HepG2 (cell line): Measurements from ENCODE around the gene POLE3. TPM values are rescaled to one million over a fixed set of nuclear protein-coding genes. Genes with fewer than 3 reads are reported as not detected.

Source experiments
- CENPT ChIP-seq: sonication (generic); formaldehyde crosslinking; IDR thresholded peaks from 2 replicates; pipeline ENCODE4 v1.8.0; 2022; ENCODE audit warnings: low read depth, mild to moderate bottlenecking, moderate library complexity, missing genetic modification reagents
- CHD4 ChIP-seq: fragments of 200-600 bp; sonication (generic); IDR thresholded peaks from 2 replicates; pipeline ENCODE4 v1.7.0; 2017; ENCODE audit warnings: mild to moderate bottlenecking, low read length, borderline replicate concordance
- HDAC2 ChIP-seq: sonication (generic); formaldehyde crosslinking; IDR thresholded peaks from 2 replicates; pipeline ENCODE4 v1.4.0; 2020; ENCODE audit warnings: missing genetic modification reagents
- HNRNPK ChIP-seq: fragments of 200-400 bp; formaldehyde crosslinking; IDR thresholded peaks from 2 replicates; pipeline ENCODE4 v1.6.1; 2018; ENCODE audit warnings: low read length, low read depth, moderate library complexity, mild to moderate bottlenecking; ENCODE audit not compliant: poor library complexity, severe bottlenecking
- JUND ChIP-seq: sonication (generic); formaldehyde crosslinking; IDR thresholded peaks from 2 replicates; pipeline ENCODE4 v1.8.0; 2022; ENCODE audit warnings: mild to moderate bottlenecking, missing genetic modification reagents
- LCORL ChIP-seq, 2 experiments: fragments of 450-650 bp in 1 of 2; sonication (generic) in 1 of 2; formaldehyde crosslinking in 1 of 2; IDR thresholded peaks; 2 replicates each; pipeline versions ENCODE4 v1.5.0 to v1.6.1; 2017 to 2020; ENCODE audit warnings: antibody characterized with exemption in 1 of 2, missing genetic modification reagents in 1 of 2
- NFIB ChIP-seq: sonication (generic); formaldehyde crosslinking; IDR thresholded peaks from 2 replicates; pipeline ENCODE4 v1.9.0; 2021; ENCODE audit warnings: missing genetic modification reagents, mild to moderate bottlenecking, borderline replicate concordance
- RBM22 ChIP-seq: fragments of 200-400 bp; formaldehyde crosslinking; optimal IDR thresholded peaks from 2 replicates; pipeline ENCODE3; 2017; ENCODE audit warnings: mild to moderate bottlenecking, low read length, moderate library complexity
- TP53 ChIP-seq: sonication (generic); formaldehyde crosslinking; conservative IDR thresholded peaks from 2 replicates; pipeline ENCODE4 v1.4.0; 2020; ENCODE audit warnings: missing genetic modification reagents
- U2AF2 ChIP-seq: fragments of 200-400 bp; formaldehyde crosslinking; IDR thresholded peaks from 2 replicates; pipeline ENCODE4 v1.6.1; 2017; ENCODE audit warnings: low read depth, mild to moderate bottlenecking, low read length
- ZNF430 ChIP-seq: sonication (generic); formaldehyde crosslinking; IDR thresholded peaks from 2 replicates; pipeline ENCODE4 v1.9.0; 2021; ENCODE audit warnings: mild to moderate bottlenecking, missing genetic modification reagents
- ZNF484 ChIP-seq: sonication (generic); formaldehyde crosslinking; IDR thresholded peaks from 2 replicates; pipeline ENCODE4 v1.5.1; 2020; ENCODE audit warnings: mild to moderate bottlenecking, low read depth, missing genetic modification reagents, borderline replicate concordance
- ZNF496 ChIP-seq: sonication (generic); formaldehyde crosslinking; IDR thresholded peaks from 2 replicates; pipeline ENCODE4 v1.8.1; 2023; ENCODE audit warnings: mild to moderate bottlenecking, moderate library complexity, missing genetic modification reagents; ENCODE audit not compliant: insufficient replicate concordance
- ZNF670 ChIP-seq: sonication (generic); formaldehyde crosslinking; IDR thresholded peaks from 2 replicates; pipeline ENCODE4 v1.8.0; 2022; ENCODE audit warnings: mild to moderate bottlenecking, missing genetic modification reagents, borderline replicate concordance
- ZSCAN21 ChIP-seq: sonication (generic); formaldehyde crosslinking; IDR thresholded peaks from 2 replicates; pipeline ENCODE4 v1.8.0; 2022; ENCODE audit warnings: mild to moderate bottlenecking, missing genetic modification reagents, moderate library complexity, borderline replicate concordance
- polyA plus RNA-seq, 8 experiments: library from polyadenylated mRNA; depleted of rRNA in 3 of 8; stranded (reverse) in 7 of 8; unstranded in 1 of 8; fragments of >200 nt; fragmentation: Illumina TruSeq in 4 of 8; extraction: Trizol in 4 of 8; gene quantifications; 2 replicates each; pipeline versions ENCODE4 v1.2.1 to v1.2.3, GENCODE V29; 2011 to 2016; ENCODE audit warnings: low read depth in 4 of 8, missing spikeins in 1 of 8, mixed read lengths in 1 of 8; ENCODE audit not compliant: insufficient read depth in 1 of 8
- total RNA-seq, 5 experiments: library from RNA; depleted of rRNA; stranded (reverse); fragments of >200 nt; fragmentation: Illumina TruSeq; extraction: Trizol; gene quantifications; 2 replicates each; pipeline ENCODE4 v1.2.3, GENCODE V29; 2016; ENCODE audit warnings: low read depth in 1 of 5
- TF ChIP-seq, protein P1 (sequence below): sonication (generic); formaldehyde crosslinking; IDR thresholded peaks from 2 replicates; pipeline ENCODE4 v1.5.0; 2020; ENCODE audit warnings: mild to moderate bottlenecking, missing genetic modification reagents
- TF ChIP-seq, protein P2 (sequence below): sonication (generic); formaldehyde crosslinking; IDR thresholded peaks from 2 replicates; pipeline ENCODE4 v1.5.0; 2020; ENCODE audit warnings: missing genetic modification reagents
- TF ChIP-seq, protein P3 (sequence below): sonication (generic); formaldehyde crosslinking; IDR thresholded peaks from 2 replicates; pipeline ENCODE4 v1.4.0; 2020; ENCODE audit warnings: missing genetic modification reagents
- TF ChIP-seq, protein P4 (sequence below): sonication (generic); formaldehyde crosslinking; IDR thresholded peaks from 2 replicates; pipeline ENCODE4 v1.4.0; 2020; ENCODE audit warnings: missing genetic modification reagents, borderline replicate concordance
- TF ChIP-seq, protein P5 (sequence below): sonication (generic); formaldehyde crosslinking; IDR thresholded peaks from 2 replicates; pipeline ENCODE4 v1.8.0; 2022; ENCODE audit warnings: low read depth, missing genetic modification reagents

Gene POLE3
- total and polyA plus RNA-seq, 2 of the 13 experiments (the other 11 are each of a cell fraction or from before 2014, with no cell fraction given) = 36.0 to 77.2 TPM

DNA sequence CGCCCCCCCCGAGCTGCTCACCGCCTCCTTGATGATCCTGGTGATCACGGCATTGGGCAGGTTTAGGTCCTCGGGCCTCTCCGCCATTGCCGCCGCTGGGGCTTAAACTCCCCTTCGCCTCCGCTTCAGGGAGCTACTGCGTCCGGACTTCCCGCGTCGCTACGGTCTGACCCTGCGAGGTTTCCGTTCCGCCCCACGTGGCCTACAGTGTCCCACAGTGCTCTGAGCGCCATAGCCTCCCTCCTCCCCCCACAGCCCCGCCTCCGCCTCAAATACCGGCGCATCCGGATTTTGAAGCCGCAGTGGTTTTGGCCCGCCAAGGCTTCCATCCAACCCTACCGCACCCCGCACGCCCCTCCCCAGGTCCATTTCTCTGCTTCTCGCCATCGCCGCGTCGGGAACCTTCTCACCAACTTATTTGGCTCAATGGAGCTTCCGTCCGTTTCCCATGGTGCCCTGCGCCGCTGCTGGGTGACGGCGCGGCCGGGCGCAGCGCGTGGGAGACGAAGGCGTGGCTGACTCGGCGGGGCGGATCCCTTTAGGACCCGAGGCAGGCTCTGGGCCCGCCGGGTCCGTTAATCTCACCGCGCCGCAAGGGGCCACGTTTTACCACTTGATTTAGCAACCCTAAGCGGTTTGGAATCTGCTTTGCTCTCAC, at the start of gene POLE3, which contains the start of gene C9orf43 (continued):
- TF ChIP-seq ZNF430 (0 out of 2 replicates have a peak, but pooled peaks have one; percentile 35), LCORL (IDR thresholded peaks at IDR 0.05) (no peak), LCORL (CRISPR knock-in tag; IDR thresholded peaks at IDR 0.05) (peak; percentile 90), U2AF2 (no peak), NFIB (CRISPR knock-in tag) (no peak), ZNF670 (CRISPR knock-in tag) (peak; percentile 58; the same call in 1 of the 2 replicates), CHD4 (no peak), TP53 (peak; percentile 83; the same call in 1 of the 2 replicates), ZNF484 (CRISPR knock-in tag) (no peak), HDAC2 (CRISPR knock-in tag) (peak; percentile 85), ZSCAN21 (CRISPR knock-in tag) (peak; percentile 83), HNRNPK (no peak), ZNF496 (CRISPR knock-in tag) (no peak), RBM22 (no peak), JUND (CRISPR knock-in tag) (no peak; the same call in none of the 2 replicates), CENPT (CRISPR knock-in tag) (no peak; the same call in 1 of the 2 replicates)
- TF ChIP-seq, protein P1, sequence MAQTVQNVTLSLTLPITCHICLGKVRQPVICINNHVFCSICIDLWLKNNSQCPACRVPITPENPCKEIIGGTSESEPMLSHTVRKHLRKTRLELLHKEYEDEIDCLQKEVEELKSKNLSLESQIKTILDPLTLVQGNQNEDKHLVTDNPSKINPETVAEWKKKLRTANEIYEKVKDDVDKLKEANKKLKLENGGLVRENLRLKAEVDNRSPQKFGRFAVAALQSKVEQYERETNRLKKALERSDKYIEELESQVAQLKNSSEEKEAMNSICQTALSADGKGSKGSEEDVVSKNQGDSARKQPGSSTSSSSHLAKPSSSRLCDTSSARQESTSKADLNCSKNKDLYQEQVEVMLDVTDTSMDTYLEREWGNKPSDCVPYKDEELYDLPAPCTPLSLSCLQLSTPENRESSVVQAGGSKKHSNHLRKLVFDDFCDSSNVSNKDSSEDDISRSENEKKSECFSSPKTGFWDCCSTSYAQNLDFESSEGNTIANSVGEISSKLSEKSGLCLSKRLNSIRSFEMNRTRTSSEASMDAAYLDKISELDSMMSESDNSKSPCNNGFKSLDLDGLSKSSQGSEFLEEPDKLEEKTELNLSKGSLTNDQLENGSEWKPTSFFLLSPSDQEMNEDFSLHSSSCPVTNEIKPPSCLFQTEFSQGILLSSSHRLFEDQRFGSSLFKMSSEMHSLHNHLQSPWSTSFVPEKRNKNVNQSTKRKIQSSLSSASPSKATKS = peak; percentile 34; the same call in 1 of the 2 replicates
- TF ChIP-seq, protein P2, sequence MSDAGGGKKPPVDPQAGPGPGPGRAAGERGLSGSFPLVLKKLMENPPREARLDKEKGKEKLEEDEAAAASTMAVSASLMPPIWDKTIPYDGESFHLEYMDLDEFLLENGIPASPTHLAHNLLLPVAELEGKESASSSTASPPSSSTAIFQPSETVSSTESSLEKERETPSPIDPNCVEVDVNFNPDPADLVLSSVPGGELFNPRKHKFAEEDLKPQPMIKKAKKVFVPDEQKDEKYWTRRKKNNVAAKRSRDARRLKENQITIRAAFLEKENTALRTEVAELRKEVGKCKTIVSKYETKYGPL (CRISPR knock-in tag) = peak; percentile 78
- TF ChIP-seq, protein P3, sequence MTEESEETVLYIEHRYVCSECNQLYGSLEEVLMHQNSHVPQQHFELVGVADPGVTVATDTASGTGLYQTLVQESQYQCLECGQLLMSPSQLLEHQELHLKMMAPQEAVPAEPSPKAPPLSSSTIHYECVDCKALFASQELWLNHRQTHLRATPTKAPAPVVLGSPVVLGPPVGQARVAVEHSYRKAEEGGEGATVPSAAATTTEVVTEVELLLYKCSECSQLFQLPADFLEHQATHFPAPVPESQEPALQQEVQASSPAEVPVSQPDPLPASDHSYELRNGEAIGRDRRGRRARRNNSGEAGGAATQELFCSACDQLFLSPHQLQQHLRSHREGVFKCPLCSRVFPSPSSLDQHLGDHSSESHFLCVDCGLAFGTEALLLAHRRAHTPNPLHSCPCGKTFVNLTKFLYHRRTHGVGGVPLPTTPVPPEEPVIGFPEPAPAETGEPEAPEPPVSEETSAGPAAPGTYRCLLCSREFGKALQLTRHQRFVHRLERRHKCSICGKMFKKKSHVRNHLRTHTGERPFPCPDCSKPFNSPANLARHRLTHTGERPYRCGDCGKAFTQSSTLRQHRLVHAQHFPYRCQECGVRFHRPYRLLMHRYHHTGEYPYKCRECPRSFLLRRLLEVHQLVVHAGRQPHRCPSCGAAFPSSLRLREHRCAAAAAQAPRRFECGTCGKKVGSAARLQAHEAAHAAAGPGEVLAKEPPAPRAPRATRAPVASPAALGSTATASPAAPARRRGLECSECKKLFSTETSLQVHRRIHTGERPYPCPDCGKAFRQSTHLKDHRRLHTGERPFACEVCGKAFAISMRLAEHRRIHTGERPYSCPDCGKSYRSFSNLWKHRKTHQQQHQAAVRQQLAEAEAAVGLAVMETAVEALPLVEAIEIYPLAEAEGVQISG (CRISPR knock-in tag) = peak; percentile 86
- TF ChIP-seq, protein P4, sequence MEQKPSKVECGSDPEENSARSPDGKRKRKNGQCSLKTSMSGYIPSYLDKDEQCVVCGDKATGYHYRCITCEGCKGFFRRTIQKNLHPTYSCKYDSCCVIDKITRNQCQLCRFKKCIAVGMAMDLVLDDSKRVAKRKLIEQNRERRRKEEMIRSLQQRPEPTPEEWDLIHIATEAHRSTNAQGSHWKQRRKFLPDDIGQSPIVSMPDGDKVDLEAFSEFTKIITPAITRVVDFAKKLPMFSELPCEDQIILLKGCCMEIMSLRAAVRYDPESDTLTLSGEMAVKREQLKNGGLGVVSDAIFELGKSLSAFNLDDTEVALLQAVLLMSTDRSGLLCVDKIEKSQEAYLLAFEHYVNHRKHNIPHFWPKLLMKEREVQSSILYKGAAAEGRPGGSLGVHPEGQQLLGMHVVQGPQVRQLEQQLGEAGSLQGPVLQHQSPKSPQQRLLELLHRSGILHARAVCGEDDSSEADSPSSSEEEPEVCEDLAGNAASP (CRISPR knock-in tag) = peak; percentile 54; the same call in 1 of the 2 replicates
- TF ChIP-seq, protein P5, sequence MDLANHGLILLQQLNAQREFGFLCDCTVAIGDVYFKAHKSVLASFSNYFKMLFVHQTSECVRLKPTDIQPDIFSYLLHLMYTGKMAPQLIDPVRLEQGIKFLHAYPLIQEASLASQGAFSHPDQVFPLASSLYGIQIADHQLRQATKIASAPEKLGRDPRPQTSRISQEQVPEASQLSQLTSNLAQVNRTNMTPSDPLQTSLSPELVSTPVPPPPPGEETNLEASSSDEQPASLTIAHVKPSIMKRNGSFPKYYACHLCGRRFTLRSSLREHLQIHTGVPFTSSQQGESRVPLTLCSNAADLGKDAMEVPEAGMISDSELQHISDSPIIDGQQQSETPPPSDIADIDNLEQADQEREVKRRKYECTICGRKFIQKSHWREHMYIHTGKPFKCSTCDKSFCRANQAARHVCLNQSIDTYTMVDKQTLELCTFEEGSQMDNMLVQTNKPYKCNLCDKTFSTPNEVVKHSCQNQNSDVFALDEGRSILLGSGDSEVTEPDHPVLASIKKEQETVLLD (CRISPR knock-in tag) = peak; percentile 93
